Keratinocyte (primary cell): Measurements from ENCODE around the gene KCNK5.

ENCODE experiments used
- EZH2 ChIP-seq: IDR thresholded peaks from one replicate; pipeline ENCODE4 v1.6.1; 2012; ENCODE audit warnings: inconsistent platforms, mild to moderate bottlenecking, low read length, moderate library complexity
- TF ChIP-seq, protein P1 (sequence below), 3 experiments: IDR thresholded peaks in 1 of 3; conservative IDR thresholded peaks in 1 of 3; optimal IDR thresholded peaks in 1 of 3; 2 replicates in 2 of 3; 3 replicates in 1 of 3; pipeline versions ENCODE3 to v1.5.1; 2011; ENCODE audit warnings: low read length in 3 of 3, mild to moderate bottlenecking in 3 of 3, moderate library complexity in 2 of 3, control low read depth in 1 of 3, inconsistent platforms in 1 of 3; ENCODE audit not compliant: insufficient read depth in 2 of 3; ENCODE audit errors: extremely low read depth in 1 of 3

DNA sequence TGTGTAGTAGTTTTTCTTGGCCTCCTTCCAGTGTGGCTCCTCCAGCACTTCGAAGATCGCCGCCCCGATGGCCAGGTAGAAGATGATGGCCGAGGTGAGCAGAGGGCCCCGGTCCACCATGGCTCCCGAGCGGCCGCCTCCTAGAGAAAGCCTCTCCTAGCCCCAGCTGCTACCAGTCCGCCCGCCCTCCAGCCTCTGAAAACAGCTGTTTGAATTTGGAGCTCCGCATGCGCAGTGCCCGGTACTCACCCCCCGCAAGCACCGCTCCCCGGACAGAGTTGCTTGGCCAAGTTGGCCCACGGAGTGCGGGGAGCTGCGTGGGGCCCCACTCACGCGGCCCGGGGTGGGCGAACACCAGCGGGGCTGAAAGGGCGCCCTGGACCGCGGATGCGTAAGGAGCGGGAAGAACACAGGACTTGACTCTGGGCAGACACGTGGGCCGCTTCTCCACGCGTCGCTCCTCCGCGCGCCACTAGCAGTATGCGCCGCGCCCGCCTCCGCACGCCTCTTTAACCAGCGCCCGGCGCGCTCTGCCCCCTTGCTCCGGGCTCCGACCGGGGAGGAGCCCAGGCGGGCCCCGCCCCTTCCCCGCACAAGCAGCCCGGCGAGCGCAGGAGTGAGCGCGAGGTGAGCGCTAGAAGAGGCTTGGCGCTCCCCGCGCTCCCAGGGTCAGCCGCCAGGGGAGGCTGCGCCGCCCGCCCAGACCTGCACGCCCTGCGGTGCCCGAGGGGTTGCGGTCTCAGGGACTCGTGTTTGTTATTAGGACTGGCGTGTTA, at the start of gene KCNK5:
- no peak for TF ChIP-seq EZH2
- TF ChIP-seq, protein P1, sequence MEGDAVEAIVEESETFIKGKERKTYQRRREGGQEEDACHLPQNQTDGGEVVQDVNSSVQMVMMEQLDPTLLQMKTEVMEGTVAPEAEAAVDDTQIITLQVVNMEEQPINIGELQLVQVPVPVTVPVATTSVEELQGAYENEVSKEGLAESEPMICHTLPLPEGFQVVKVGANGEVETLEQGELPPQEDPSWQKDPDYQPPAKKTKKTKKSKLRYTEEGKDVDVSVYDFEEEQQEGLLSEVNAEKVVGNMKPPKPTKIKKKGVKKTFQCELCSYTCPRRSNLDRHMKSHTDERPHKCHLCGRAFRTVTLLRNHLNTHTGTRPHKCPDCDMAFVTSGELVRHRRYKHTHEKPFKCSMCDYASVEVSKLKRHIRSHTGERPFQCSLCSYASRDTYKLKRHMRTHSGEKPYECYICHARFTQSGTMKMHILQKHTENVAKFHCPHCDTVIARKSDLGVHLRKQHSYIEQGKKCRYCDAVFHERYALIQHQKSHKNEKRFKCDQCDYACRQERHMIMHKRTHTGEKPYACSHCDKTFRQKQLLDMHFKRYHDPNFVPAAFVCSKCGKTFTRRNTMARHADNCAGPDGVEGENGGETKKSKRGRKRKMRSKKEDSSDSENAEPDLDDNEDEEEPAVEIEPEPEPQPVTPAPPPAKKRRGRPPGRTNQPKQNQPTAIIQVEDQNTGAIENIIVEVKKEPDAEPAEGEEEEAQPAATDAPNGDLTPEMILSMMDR (optimal IDR thresholded peaks at IDR 0.05 in 1 of 3, IDR thresholded peaks at IDR 0.05 in 1 of 3, conservative IDR thresholded peaks at IDR 0.05 in 1 of 3; ENCODE audit: extremely low read depth in 1 of 3, insufficient read depth in 2 of 3, low read length in 3 of 3), result peak; percentile 12 to 84 (median 57)
